SK-N-SH (cell line): ENCODE measurements around the gene ADAMTS3. TPM values are rescaled to one million over a fixed set of nuclear protein-coding genes. Genes with fewer than 3 reads are reported as not detected.

Source experiments
- CTCF ChIA-PET: fragments of 300-600, 350-600 bp; formaldehyde crosslinking; extraction: SDS; loops from one replicate; lab custom pipeline; 2021; lab: Yijun Ruan, JAX
- POLR2A ChIA-PET: fragments of 350-600 bp; sonication (Branson Sonifier 250); formaldehyde crosslinking; extraction: SDS; loops from one replicate; lab custom pipeline; 2020; ENCODE audit warnings: antibody characterized with exemption, inconsistent platforms; lab: Yijun Ruan, JAX
- DNase-seq: peaks from one replicate; pipeline ENCODE4 v3.0.0; 2012
- H2AFZ ChIP-seq: fragments of 200-600 bp; sonication (generic); 2 replicates; pipeline ENCODE4 v1.8.1; 2016; ENCODE audit warnings: antibody characterized with exemption, mild to moderate bottlenecking, low read depth
- H3F3A ChIP-seq: fragments of 200-600 bp; sonication (generic); replicated peaks from 2 replicates; pipeline ENCODE3; 2016; ENCODE audit warnings: antibody characterized with exemption, mild to moderate bottlenecking; ENCODE audit not compliant: insufficient read depth
- H3K27ac ChIP-seq, 2 experiments: fragments of 200-500 bp in 1 of 2; fragments of 200-600 bp in 1 of 2; sonication (Bioruptor generic) in 1 of 2; sonication (generic), shearing (Covaris generic) in 1 of 2; 2 replicates each; pipeline versions ENCODE4 v1.5.1 to v1.6.1; 2014 to 2016; ENCODE audit warnings: low read depth in 2 of 2, inconsistent platforms in 1 of 2, low read length in 1 of 2, mild to moderate bottlenecking in 1 of 2, mixed read lengths in 1 of 2
- H3K27me3 ChIP-seq: fragments of 200-600 bp; sonication (generic), shearing (Covaris generic); 2 replicates; pipeline ENCODE4 v1.6.1; 2016; ENCODE audit warnings: mixed run types; ENCODE audit not compliant: insufficient read depth
- H3K36me3 ChIP-seq, 2 experiments: fragments of 200-500 bp in 1 of 2; fragments of 200-600 bp in 1 of 2; sonication (Bioruptor generic) in 1 of 2; sonication (generic) in 1 of 2; replicated peaks in 1 of 2; 2 replicates each; pipeline versions ENCODE3 to v1.5.1; 2014 to 2016; ENCODE audit warnings: low read length in 1 of 2, mild to moderate bottlenecking in 1 of 2; ENCODE audit not compliant: insufficient read depth in 2 of 2, control insufficient read depth in 1 of 2
- H3K4me1 ChIP-seq, 2 experiments: fragments of 200-500 bp in 1 of 2; fragments of 200-600 bp in 1 of 2; sonication (Bioruptor generic) in 1 of 2; sonication (generic), shearing (Covaris generic) in 1 of 2; 2 replicates each; pipeline versions ENCODE4 v1.5.1 to v1.6.1; 2014 to 2016; ENCODE audit warnings: low read depth in 1 of 2, low read length in 1 of 2, mixed run types in 1 of 2; ENCODE audit not compliant: insufficient read depth in 2 of 2, control insufficient read depth in 1 of 2
- H3K4me2 ChIP-seq: fragments of 200-600 bp; sonication (generic), shearing (Covaris generic); 2 replicates; pipeline ENCODE4 v1.6.1; 2017; ENCODE audit warnings: mixed run types
- H3K4me3 ChIP-seq, 2 experiments: fragments of 200-500 bp in 1 of 2; fragments of 200-600 bp in 1 of 2; sonication (Bioruptor generic) in 1 of 2; sonication (generic), shearing (Covaris generic) in 1 of 2; 2 replicates each; pipeline versions ENCODE4 v1.5.1 to v1.8.1; 2014 to 2016; ENCODE audit warnings: low read depth in 2 of 2, inconsistent platforms in 1 of 2, low read length in 1 of 2, mild to moderate bottlenecking in 1 of 2, mixed read lengths in 1 of 2, moderate library complexity in 1 of 2
- H3K79me2 ChIP-seq: fragments of 200-600 bp; sonication (generic); 2 replicates; pipeline ENCODE4 v1.8.1; 2017; ENCODE audit warnings: mild to moderate bottlenecking; ENCODE audit not compliant: insufficient read depth
- H3K9ac ChIP-seq: fragments of 200-600 bp; sonication (generic); 2 replicates; pipeline ENCODE4 v1.6.1; 2017; ENCODE audit warnings: mixed run types
- H3K9me2 ChIP-seq: fragments of 200-600 bp; sonication (generic); 2 replicates; pipeline ENCODE4 v1.6.1; 2017; ENCODE audit warnings: mixed run types
- H3K9me3 ChIP-seq: fragments of 200-600 bp; sonication (generic); 2 replicates; pipeline ENCODE4 v1.6.1; 2017; ENCODE audit warnings: mixed run types, mild to moderate bottlenecking, moderate library complexity
- H4K20me1 ChIP-seq: fragments of 200-600 bp; sonication (generic); 2 replicates; pipeline ENCODE4 v1.6.1; 2017; ENCODE audit warnings: mild to moderate bottlenecking, mixed run types; ENCODE audit not compliant: insufficient read depth
- EP300 ChIP-seq, 2 experiments: IDR thresholded peaks; 2 replicates each; pipeline versions ENCODE4 v1.4.0 to v1.6.1; 2012; ENCODE audit warnings: borderline replicate concordance in 1 of 2, low read depth in 1 of 2, low read length in 1 of 2
- EZH2phosphoT487 ChIP-seq: fragments of 200-600 bp; sonication (generic); IDR thresholded peaks from 2 replicates; pipeline ENCODE4 v1.6.1; 2017; ENCODE audit warnings: low read depth, mixed run types, mild to moderate bottlenecking, antibody characterized with exemption, moderate library complexity, borderline replicate concordance
- FOSL2 ChIP-seq: IDR thresholded peaks from 2 replicates; pipeline ENCODE4 v1.4.0; 2012; ENCODE audit warnings: low read depth, mild to moderate bottlenecking, moderate library complexity, borderline replicate concordance
- FOXJ3 ChIP-seq: sonication (generic); formaldehyde crosslinking; IDR thresholded peaks from 2 replicates; pipeline ENCODE4 v1.5.1; 2020; ENCODE audit warnings: mild to moderate bottlenecking, missing genetic modification reagents
- GABPA ChIP-seq: IDR thresholded peaks from 2 replicates; pipeline ENCODE4 v1.4.0; 2012; ENCODE audit warnings: low read depth, mild to moderate bottlenecking
- GATA2 ChIP-seq: sonication (generic); formaldehyde crosslinking; IDR thresholded peaks from 2 replicates; pipeline ENCODE4 v1.5.0; 2020; ENCODE audit warnings: mild to moderate bottlenecking, missing genetic modification reagents
- JUND ChIP-seq: IDR thresholded peaks from 2 replicates; pipeline ENCODE4 v1.4.0; 2012
- MAX ChIP-seq: IDR thresholded peaks from 2 replicates; pipeline ENCODE4 v1.4.0; 2012; ENCODE audit warnings: low read depth
- MEF2A ChIP-seq: IDR thresholded peaks from 2 replicates; pipeline ENCODE4 v1.4.0; 2012; ENCODE audit warnings: low read depth, borderline replicate concordance
- NFIC ChIP-seq: IDR thresholded peaks from 2 replicates; pipeline ENCODE4 v1.4.0; 2012; ENCODE audit warnings: borderline replicate concordance
- NRF1 ChIP-seq: IDR thresholded peaks from 2 replicates; pipeline ENCODE4 v1.6.1; 2012; ENCODE audit warnings: low read depth, mild to moderate bottlenecking, low read length
- RAD21 ChIP-seq: IDR thresholded peaks from 2 replicates; pipeline ENCODE4 v1.6.1; 2012; ENCODE audit warnings: mild to moderate bottlenecking, low read length
- RCOR1 ChIP-seq: fragments of 150-350 bp; IDR thresholded peaks from 2 replicates; pipeline ENCODE4 v1.6.1; 2017; ENCODE audit warnings: antibody characterized with exemption, low read length
- REST ChIP-seq: IDR thresholded peaks from 2 replicates; pipeline ENCODE4 v1.6.1; 2012; ENCODE audit warnings: mild to moderate bottlenecking, low read depth, low read length, moderate library complexity
- RFX5 ChIP-seq: IDR thresholded peaks from 2 replicates; pipeline ENCODE4 v1.6.1; 2012; ENCODE audit warnings: mild to moderate bottlenecking, improper control_type of control experiment, low read length
- SIN3A ChIP-seq: IDR thresholded peaks from 2 replicates; pipeline ENCODE4 v1.6.1; 2012; ENCODE audit warnings: low read depth, mild to moderate bottlenecking, low read length, moderate library complexity, borderline replicate concordance
- TAF1 ChIP-seq: IDR thresholded peaks from 2 replicates; pipeline ENCODE4 v1.6.1; 2012; ENCODE audit warnings: low read depth, mild to moderate bottlenecking, low read length, moderate library complexity, borderline replicate concordance
- TCF12 ChIP-seq: IDR thresholded peaks from 2 replicates; pipeline ENCODE4 v1.4.0; 2012
- TEAD4 ChIP-seq: IDR thresholded peaks from 2 replicates; pipeline ENCODE4 v1.4.0; 2012; ENCODE audit warnings: mild to moderate bottlenecking, borderline replicate concordance; ENCODE audit not compliant: insufficient read depth
- USF2 ChIP-seq: fragments of 150-350 bp; IDR thresholded peaks from 2 replicates; pipeline ENCODE4 v1.6.1; 2017; ENCODE audit warnings: antibody characterized with exemption, low read length, low read depth, borderline replicate concordance
- YY1 ChIP-seq: IDR thresholded peaks from 2 replicates; pipeline ENCODE4 v1.4.0; 2012; ENCODE audit warnings: low read depth, mild to moderate bottlenecking
- ZBTB33 ChIP-seq: IDR thresholded peaks from 2 replicates; pipeline ENCODE4 v1.4.0; 2012; ENCODE audit warnings: low read depth, borderline replicate concordance
- WGBS: methylation state at CpG from one replicate; pipeline ENCODE4 v1.1.6; 2017; ENCODE audit warnings: low lambda C conversion rate; 5-methylcytosine and 5-hydroxymethylcytosine counted together
- polyA plus RNA-seq, 3 experiments: library from polyadenylated mRNA; depleted of rRNA; stranded (reverse); fragments of >200 nt; gene quantifications; 2 replicates each; pipeline ENCODE4 v1.2.3, GENCODE V29; 2012

ADAMTS3 gene
- polyA plus RNA-seq, 1 of the 3 experiments (the other 2 are of a cell fraction), result 0.99 TPM

GRCh38 chr4:72566464-72566972, 2.5 kb downstream of the ADAMTS3 start:
- H3K9ac ChIP-seq, result no peak overlapping the region
- WGBS, result 86% methylated on average over 2 of the region's 2 CpGs
- TF ChIP-seq EZH2phosphoT487 (no peak), ZBTB33 (no peak), YY1 (no peak), TEAD4 (no peak), FOSL2 (no peak), FOXJ3 (no peak), MAX (no peak), TCF12 (no peak), JUND (no peak), SIN3A (no peak), RAD21 (no peak), TAF1 (no peak)
- no peak for DNase-seq
- H3K9me3 ChIP-seq, result no peaks in the 10 kb centered on the region
- H3K36me3 ChIP-seq, result no peaks in the 10 kb centered on the region
- no peaks in the 10 kb centered on the region for H3K79me2 ChIP-seq
- no peak overlapping the region for H2AFZ ChIP-seq
- no peak overlapping the region for H3K27ac ChIP-seq
- ChIA-PET CTCF (interaction anchor here (1.2 to 2.3 kb wide), 3 partner anchors 14 to 61 kb away, joined by 3 to 10 read pairs (median 9); no protein-coding TSS in a partner anchor), POLR2A (no interaction called here)
- no peaks in the 10 kb centered on the region; the same call in 1 of the 2 replicates for H3K27me3 ChIP-seq
- H4K20me1 ChIP-seq, result no peaks in the 10 kb centered on the region
- no peak overlapping the region for H3K4me2 ChIP-seq
- H3K4me3 ChIP-seq, result no peak overlapping the region
- H3K9me2 ChIP-seq, result no peaks in the 10 kb centered on the region
- H3K4me1 ChIP-seq, result peaks cover 0 to 4% of the 10 kb centered on the region in 2 experiments; a peak in 2 of 4 replicates
- H3F3A ChIP-seq, result no peaks in the 10 kb centered on the region

GRCh38 chr4:72564789-72565188, 4.2 kb downstream of the ADAMTS3 start:
- Histone ChIP-seq H3K4me3 (no peak overlapping the region), H3K4me2 (no peak overlapping the region), H3K9me2 (no peaks in the 10 kb centered on the region), H2AFZ (no peak overlapping the region), H3K9ac (no peak overlapping the region), H3F3A (no peaks in the 10 kb centered on the region), H3K36me3 (no peaks in the 10 kb centered on the region), H3K27ac (no peak overlapping the region), H4K20me1 (no peaks in the 10 kb centered on the region), H3K4me1 (peaks cover 0 to 3% of the 10 kb centered on the region in 2 experiments; a peak in 2 of 4 replicates), H3K9me3 (no peaks in the 10 kb centered on the region), H3K79me2 (no peaks in the 10 kb centered on the region), H3K27me3 (no peaks in the 10 kb centered on the region; the same call in 1 of the 2 replicates)
- TF ChIP-seq EZH2phosphoT487 (no peak), JUND (no peak), TEAD4 (no peak), NRF1 (no peak), TCF12 (no peak), NFIC (no peak), FOSL2 (no peak), GABPA (no peak), MEF2A (no peak), REST (no peak), USF2 (no peak), RFX5 (no peak), RCOR1 (no peak), EP300 (IDR thresholded peaks at IDR 0.05; ENCODE audit: borderline replicate concordance in 1 of 2, low read depth in 1 of 2, low read length in 1 of 2) (no peak), GATA2 (CRISPR knock-in tag) (no peak)
- ChIA-PET POLR2A (no interaction called here), CTCF (no interaction called here)
- WGBS, result 74% methylated on average over 2 of the region's 2 CpGs
- no peak for DNase-seq
